Measurements from ENCODE around the gene SLC2A1.

Gene SLC2A1

GRCh38 chr1:42956739-42957138 is 1.9 kb downstream of the SLC2A1 start:
- peaks cover 28 to 33% of the 10 kb centered on the region in 2 experiments for H3K4me1 ChIP-seq (ENCODE audit: control insufficient read depth in 1 of 2, insufficient read depth in 1 of 2, low read depth in 1 of 2, low read length in 1 of 2)
- peak overlapping the region in 1 of 2 experiments; percentile 21 for H3K4me3 ChIP-seq (ENCODE audit: low read depth in 1 of 2, low read length in 1 of 2)
- no peak for TF ChIP-seq CTCF (IDR thresholded peaks at IDR 0.05)
- no peaks in the 10 kb centered on the region for H3K9me3 ChIP-seq
- peaks cover 55% of the 10 kb centered on the region for H3K27me3 ChIP-seq
- H3K27ac ChIP-seq = no peak overlapping the region
- no peaks in the 10 kb centered on the region for H3K36me3 ChIP-seq

- H3K4me1 ChIP-seq (ENCODE audit: control insufficient read depth in 1 of 2, insufficient read depth in 1 of 2, low read depth in 1 of 2, low read length in 1 of 2) = peaks cover 28 to 33% of the 10 kb centered on the region in 2 experiments
Measured at GRCh38 chr1:42955311-42956063, 3.2 kb downstream of the SLC2A1 start.

GRCh38 chr1:42953182-42954180 is 5.2 kb downstream of the SLC2A1 start:
- Histone ChIP-seq H3K27me3 (peaks cover 22% of the 10 kb centered on the region), H3K4me1 (ENCODE audit: control insufficient read depth in 1 of 2, insufficient read depth in 1 of 2, low read depth in 1 of 2, low read length in 1 of 2) (peaks cover 20 to 25% of the 10 kb centered on the region in 2 experiments), H3K27ac (no peak overlapping the region), H3K9me3 (no peaks in the 10 kb centered on the region), H3K4me3 (ENCODE audit: low read depth in 1 of 2, low read length in 1 of 2) (no peak overlapping the region), H3K36me3 (no peaks in the 10 kb centered on the region)
- TF ChIP-seq CTCF (IDR thresholded peaks at IDR 0.05) = no peak

More at GRCh38 chr1:42955311-42956063, 3.2 kb downstream of the SLC2A1 start:
- no peak for TF ChIP-seq CTCF (IDR thresholded peaks at IDR 0.05)
- H3K36me3 ChIP-seq = no peaks in the 10 kb centered on the region
- no peaks in the 10 kb centered on the region for H3K9me3 ChIP-seq
- peak overlapping the region; percentile 35 for H3K27ac ChIP-seq
- peaks cover 42% of the 10 kb centered on the region for H3K27me3 ChIP-seq
- H3K4me3 ChIP-seq (ENCODE audit: low read depth in 1 of 2, low read length in 1 of 2) = no peak overlapping the region

DNA sequence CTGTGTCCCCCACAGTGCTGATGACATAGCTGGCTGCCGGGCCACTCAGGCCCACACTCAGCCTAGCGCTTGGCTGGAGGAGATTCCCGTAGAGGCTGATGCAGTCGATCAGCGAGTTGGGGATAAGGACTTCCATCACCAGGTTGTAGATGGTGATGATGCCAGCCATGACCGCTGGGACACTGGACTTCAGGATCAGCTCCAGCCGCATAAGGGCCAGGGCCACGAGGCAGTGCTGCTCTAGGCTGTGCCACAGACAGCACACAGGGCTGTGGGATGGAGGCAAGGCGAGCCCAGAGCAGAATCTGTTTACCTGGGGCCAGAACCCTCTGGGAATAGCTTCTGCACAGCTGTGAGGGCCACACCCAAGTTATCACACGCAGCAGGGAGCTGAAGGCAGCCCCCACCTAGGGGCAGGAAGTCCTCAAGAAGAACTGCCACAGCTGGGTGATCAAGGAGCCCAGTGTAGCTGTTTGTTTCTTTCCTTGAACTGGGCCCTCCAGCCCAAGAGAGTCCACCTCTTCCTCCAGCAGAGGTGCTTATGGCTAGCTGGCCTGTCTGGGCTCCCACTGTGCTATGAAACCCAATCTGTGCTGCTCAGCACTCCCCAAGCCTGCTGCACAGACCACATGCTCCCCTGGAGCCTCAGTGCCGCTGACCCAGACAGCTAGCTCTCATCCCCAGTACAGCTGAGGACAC is 6.2 kb downstream of the SLC2A1 start:
- Histone ChIP-seq H3K36me3 (no peaks in the 10 kb centered on the region), H3K4me1 (ENCODE audit: control insufficient read depth in 1 of 2, insufficient read depth in 1 of 2, low read depth in 1 of 2, low read length in 1 of 2) (peaks cover 11 to 15% of the 10 kb centered on the region in 2 experiments), H3K4me3 (ENCODE audit: low read depth in 1 of 2, low read length in 1 of 2) (no peak overlapping the region), H3K27me3 (peaks cover 12% of the 10 kb centered on the region), H3K27ac (no peak overlapping the region), H3K9me3 (no peaks in the 10 kb centered on the region)
- no peak for TF ChIP-seq CTCF (IDR thresholded peaks at IDR 0.05)

GRCh38 chr1:42951588-42951987 is 7.1 kb downstream of the SLC2A1 start:
- TF ChIP-seq CTCF (IDR thresholded peaks at IDR 0.05) = no peak
- H3K36me3 ChIP-seq = no peaks in the 10 kb centered on the region
- no peak overlapping the region for H3K27ac ChIP-seq
- H3K4me1 ChIP-seq (ENCODE audit: control insufficient read depth in 1 of 2, insufficient read depth in 1 of 2, low read depth in 1 of 2, low read length in 1 of 2) = peaks cover 8 to 10% of the 10 kb centered on the region in 2 experiments
- H3K9me3 ChIP-seq = no peaks in the 10 kb centered on the region
- peaks cover 3% of the 10 kb centered on the region for H3K27me3 ChIP-seq
- H3K4me3 ChIP-seq (ENCODE audit: low read depth in 1 of 2, low read length in 1 of 2) = no peak overlapping the region
